ENCODE results near the gene FOXC1. TPM values are rescaled to one million over a fixed set of nuclear protein-coding genes. Genes with fewer than 3 reads are reported as not detected.
A peak's percentile ranks its signal among the peaks of the same experiment; 100 is the strongest.

The FOXC1 gene
- polyA plus RNA-seq, 2 of the 4 experiments (the other 2 are of a cell fraction), result 3.4 to 4.7 TPM

DNA sequence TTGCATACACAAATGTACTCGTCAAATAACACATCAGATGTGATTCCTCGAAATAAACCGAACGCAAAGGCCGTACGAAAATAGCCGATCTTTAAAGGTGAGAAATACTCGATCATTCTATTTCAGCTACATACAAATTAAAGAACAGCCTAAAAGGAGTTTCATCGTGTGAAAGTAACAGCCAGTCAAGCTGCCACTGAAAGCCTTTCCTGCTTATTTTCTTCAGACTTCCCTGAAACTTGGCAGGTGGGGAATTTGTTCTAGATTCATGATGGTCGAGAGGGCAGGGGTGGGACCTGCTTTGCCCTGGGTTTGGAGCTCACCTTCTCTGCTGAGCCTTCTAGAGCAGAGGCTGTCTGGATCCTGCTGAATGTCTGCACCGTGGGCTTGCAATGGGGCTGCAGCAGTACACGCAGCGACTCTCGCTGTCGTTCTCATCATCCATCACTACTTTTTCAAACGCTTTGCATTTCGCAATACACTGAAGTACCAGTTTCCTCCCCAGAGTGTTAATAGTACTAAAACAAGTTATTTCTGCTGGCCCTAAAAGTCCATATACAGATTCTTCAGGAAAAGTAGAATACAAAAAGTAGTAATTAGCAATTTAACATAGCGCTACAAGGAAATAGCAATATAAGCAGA lies 16.2 kb downstream of the FOXC1 start:
- Histone ChIP-seq H3K4me1 (no peaks in the 10 kb centered on the region), H3K4me3 (no peak overlapping the region), H3K27ac (no peak overlapping the region), H3K9me3 (no peaks in the 10 kb centered on the region), H3K4me2 (no peak overlapping the region)
- POLR2A ChIA-PET, result interaction anchor here (1.2 kb wide), 1 partner anchor 11 kb away, joined by 3 read pairs; no protein-coding TSS in a partner anchor
- WGBS (ENCODE audit: missing lambda C conversion rate), result 91% methylated on average over 18 of the region's 18 CpGs
- TF ChIP-seq CEBPB (IDR thresholded peaks at IDR 0.05), result peak in 1 of 2 experiments; percentile 38; a peak in 1 of 4 replicates
- TF ChIP-seq, protein P1, sequence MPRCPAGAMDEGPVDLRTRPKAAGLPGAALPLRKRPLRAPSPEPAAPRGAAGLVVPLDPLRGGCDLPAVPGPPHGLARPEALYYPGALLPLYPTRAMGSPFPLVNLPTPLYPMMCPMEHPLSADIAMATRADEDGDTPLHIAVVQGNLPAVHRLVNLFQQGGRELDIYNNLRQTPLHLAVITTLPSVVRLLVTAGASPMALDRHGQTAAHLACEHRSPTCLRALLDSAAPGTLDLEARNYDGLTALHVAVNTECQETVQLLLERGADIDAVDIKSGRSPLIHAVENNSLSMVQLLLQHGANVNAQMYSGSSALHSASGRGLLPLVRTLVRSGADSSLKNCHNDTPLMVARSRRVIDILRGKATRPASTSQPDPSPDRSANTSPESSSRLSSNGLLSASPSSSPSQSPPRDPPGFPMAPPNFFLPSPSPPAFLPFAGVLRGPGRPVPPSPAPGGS (IDR thresholded peaks at IDR 0.05), result no peak
- no peak for DNase-seq (ENCODE audit: low read depth in 1 of 2, low spot score in 1 of 2)
- FAIRE-seq, result no peak
- no peak for ATAC-seq
- CTCF ChIA-PET, result no interaction called here

DNA sequence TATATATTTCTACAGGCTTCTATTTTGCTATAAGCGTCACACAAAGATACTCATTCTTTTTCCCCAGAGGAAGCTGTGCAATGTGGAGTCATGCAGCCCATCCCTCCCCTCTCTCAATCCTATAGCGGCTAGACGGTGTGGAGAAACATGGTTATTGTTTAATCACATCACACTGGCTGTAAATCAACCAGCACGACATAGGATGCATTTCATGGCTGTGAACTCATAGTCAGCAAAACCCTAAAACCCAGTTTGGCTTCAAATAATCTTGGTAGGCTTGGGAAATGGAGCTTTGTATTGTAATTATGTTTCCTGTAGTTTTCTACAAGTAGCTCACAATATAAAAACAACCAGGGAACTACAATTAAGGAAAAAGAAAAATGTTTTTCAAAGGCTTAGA lies 16.8 kb downstream of the FOXC1 start:
- CTCF ChIA-PET, result interaction anchor here (0.8 to 1.2 kb wide), 3 partner anchors 9 to 478 kb away, joined by 3 to 5 read pairs (median 4); no protein-coding TSS in a partner anchor
- 73% methylated on average over 4 of the region's 4 CpGs for WGBS (ENCODE audit: missing lambda C conversion rate)
- Histone ChIP-seq H3K4me3 (no peak overlapping the region), H3K4me2 (no peak overlapping the region), H3K4me1 (no peaks in the 10 kb centered on the region), H3K9me3 (no peaks in the 10 kb centered on the region), H3K27ac (no peak overlapping the region)
- POLR2A ChIA-PET, result no interaction called here
- no peak for TF ChIP-seq HEYL (CRISPR knock-in tag; IDR thresholded peaks at IDR 0.05)
- TF ChIP-seq, protein P2, sequence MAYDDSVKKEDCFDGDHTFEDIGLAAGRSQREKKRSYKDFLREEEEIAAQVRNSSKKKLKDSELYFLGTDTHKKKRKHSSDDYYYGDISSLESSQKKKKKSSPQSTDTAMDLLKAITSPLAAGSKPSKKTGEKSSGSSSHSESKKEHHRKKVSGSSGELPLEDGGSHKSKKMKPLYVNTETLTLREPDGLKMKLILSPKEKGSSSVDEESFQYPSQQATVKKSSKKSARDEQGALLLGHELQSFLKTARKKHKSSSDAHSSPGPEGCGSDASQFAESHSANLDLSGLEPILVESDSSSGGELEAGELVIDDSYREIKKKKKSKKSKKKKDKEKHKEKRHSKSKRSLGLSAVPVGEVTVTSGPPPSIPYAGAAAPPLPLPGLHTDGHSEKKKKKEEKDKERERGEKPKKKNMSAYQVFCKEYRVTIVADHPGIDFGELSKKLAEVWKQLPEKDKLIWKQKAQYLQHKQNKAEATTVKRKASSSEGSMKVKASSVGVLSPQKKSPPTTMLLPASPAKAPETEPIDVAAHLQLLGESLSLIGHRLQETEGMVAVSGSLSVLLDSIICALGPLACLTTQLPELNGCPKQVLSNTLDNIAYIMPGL (CRISPR knock-in tag; IDR thresholded peaks at IDR 0.05; ENCODE audit: borderline replicate concordance), result no peak
- FAIRE-seq, result no peak
- no peak for ATAC-seq
- no peak for DNase-seq (ENCODE audit: low read depth in 1 of 2, low spot score in 1 of 2)

DNA sequence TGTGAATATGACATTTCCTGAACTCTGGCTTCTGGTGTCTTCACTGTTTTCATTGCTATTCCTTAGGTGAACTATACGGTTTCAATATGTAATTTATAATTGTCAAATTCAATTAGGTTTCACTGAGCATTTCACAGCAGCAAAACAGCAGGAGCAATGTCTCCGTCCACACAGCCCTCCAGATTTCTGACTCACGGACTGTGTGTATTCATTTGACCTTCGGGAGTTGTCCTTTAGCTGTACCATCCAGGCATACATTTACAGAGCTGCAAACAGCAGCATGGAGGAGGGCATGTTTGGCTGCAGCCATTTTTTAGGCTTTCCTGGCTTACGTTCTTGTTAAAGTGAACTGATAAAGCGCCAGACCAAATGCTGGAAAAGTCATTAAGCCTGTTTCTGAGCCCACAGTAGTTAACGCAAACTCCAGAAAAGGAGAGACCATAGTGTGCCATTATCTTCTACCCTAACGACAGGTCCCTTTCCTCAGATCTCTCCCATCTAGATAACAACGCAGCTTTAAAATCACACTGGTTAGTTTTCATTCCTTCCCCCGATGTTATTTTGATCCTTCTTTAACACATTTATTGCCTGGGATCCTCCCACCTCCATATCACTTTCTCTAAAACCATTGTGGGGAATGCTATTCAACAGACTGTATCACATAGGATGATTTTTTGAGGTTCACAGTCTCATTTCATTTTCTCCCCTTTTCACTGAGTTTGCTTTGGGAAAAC lies 18.3 kb downstream of the FOXC1 start:
- Histone ChIP-seq H3K4me3 (no peak overlapping the region), H3K9me3 (no peaks in the 10 kb centered on the region), H3K4me1 (no peaks in the 10 kb centered on the region), H3K27ac (no peak overlapping the region), H3K4me2 (no peak overlapping the region)
- DNase-seq (ENCODE audit: low read depth in 1 of 2, low spot score in 1 of 2) (no peak), FAIRE-seq (no peak), ATAC-seq (no peak)
- 72% methylated on average over 10 of the region's 10 CpGs for WGBS (ENCODE audit: missing lambda C conversion rate)
- POLR2A ChIA-PET, result no interaction called here
- TF ChIP-seq CBX2 (IDR thresholded peaks at IDR 0.05; ENCODE audit: borderline replicate concordance, low read depth), result no peak
- TF ChIP-seq GATA3 (IDR thresholded peaks at IDR 0.05; ENCODE audit: borderline replicate concordance), result no peak
- no peak for TF ChIP-seq TFCP2L1 (CRISPR knock-in tag; IDR thresholded peaks at IDR 0.05)
- TF ChIP-seq FOSL2 (IDR thresholded peaks at IDR 0.05), result no peak
- no peak for TF ChIP-seq FOSL2 (CRISPR knock-in tag; IDR thresholded peaks at IDR 0.05)
- no peak for TF ChIP-seq SREBF2 (IDR thresholded peaks at IDR 0.05)
- TF ChIP-seq CBX8 (IDR thresholded peaks at IDR 0.05), result no peak
- TF ChIP-seq, protein P3, sequence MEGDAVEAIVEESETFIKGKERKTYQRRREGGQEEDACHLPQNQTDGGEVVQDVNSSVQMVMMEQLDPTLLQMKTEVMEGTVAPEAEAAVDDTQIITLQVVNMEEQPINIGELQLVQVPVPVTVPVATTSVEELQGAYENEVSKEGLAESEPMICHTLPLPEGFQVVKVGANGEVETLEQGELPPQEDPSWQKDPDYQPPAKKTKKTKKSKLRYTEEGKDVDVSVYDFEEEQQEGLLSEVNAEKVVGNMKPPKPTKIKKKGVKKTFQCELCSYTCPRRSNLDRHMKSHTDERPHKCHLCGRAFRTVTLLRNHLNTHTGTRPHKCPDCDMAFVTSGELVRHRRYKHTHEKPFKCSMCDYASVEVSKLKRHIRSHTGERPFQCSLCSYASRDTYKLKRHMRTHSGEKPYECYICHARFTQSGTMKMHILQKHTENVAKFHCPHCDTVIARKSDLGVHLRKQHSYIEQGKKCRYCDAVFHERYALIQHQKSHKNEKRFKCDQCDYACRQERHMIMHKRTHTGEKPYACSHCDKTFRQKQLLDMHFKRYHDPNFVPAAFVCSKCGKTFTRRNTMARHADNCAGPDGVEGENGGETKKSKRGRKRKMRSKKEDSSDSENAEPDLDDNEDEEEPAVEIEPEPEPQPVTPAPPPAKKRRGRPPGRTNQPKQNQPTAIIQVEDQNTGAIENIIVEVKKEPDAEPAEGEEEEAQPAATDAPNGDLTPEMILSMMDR (IDR thresholded peaks at IDR 0.05), result no peak
- no peak for TF ChIP-seq NPAS2 (CRISPR knock-in tag; IDR thresholded peaks at IDR 0.05; ENCODE audit: borderline replicate concordance)
- no peak for TF ChIP-seq RNF2 (IDR thresholded peaks at IDR 0.05; ENCODE audit: borderline replicate concordance, low read depth)
- no peak for TF ChIP-seq TP53 (CRISPR knock-in tag; IDR thresholded peaks at IDR 0.05)
- TF ChIP-seq, protein P4, sequence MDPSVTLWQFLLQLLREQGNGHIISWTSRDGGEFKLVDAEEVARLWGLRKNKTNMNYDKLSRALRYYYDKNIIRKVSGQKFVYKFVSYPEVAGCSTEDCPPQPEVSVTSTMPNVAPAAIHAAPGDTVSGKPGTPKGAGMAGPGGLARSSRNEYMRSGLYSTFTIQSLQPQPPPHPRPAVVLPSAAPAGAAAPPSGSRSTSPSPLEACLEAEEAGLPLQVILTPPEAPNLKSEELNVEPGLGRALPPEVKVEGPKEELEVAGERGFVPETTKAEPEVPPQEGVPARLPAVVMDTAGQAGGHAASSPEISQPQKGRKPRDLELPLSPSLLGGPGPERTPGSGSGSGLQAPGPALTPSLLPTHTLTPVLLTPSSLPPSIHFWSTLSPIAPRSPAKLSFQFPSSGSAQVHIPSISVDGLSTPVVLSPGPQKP (IDR thresholded peaks at IDR 0.05; ENCODE audit: low read depth, low read length), result no peak
- TF ChIP-seq, protein P5, sequence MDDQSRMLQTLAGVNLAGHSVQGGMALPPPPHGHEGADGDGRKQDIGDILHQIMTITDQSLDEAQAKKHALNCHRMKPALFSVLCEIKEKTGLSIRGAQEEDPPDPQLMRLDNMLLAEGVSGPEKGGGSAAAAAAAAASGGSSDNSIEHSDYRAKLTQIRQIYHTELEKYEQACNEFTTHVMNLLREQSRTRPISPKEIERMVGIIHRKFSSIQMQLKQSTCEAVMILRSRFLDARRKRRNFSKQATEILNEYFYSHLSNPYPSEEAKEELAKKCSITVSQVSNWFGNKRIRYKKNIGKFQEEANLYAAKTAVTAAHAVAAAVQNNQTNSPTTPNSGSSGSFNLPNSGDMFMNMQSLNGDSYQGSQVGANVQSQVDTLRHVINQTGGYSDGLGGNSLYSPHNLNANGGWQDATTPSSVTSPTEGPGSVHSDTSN (IDR thresholded peaks at IDR 0.05), result no peak
- no peak for TF ChIP-seq CHD4 (IDR thresholded peaks at IDR 0.05; ENCODE audit: borderline replicate concordance)
- TF ChIP-seq, protein P6, sequence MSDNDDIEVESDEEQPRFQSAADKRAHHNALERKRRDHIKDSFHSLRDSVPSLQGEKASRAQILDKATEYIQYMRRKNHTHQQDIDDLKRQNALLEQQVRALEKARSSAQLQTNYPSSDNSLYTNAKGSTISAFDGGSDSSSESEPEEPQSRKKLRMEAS (IDR thresholded peaks at IDR 0.05), result no peak
- no peak for TF ChIP-seq NR3C1 (IDR thresholded peaks at IDR 0.05)
- TF ChIP-seq RAD21 (conservative IDR thresholded peaks at IDR 0.05 in 1 of 2, IDR thresholded peaks at IDR 0.05 in 1 of 2), result no peak
- no peak for TF ChIP-seq MYC (IDR thresholded peaks at IDR 0.05; ENCODE audit: borderline replicate concordance, low read length)
- no peak for TF ChIP-seq HDAC2 (IDR thresholded peaks at IDR 0.05)
- CTCF ChIA-PET, result interaction anchor here (1.2 kb wide), 2 partner anchors 16 to 476 kb away, joined by 4 to 5 read pairs; no protein-coding TSS in a partner anchor
